GM12874 (cell line): Measurements from ENCODE around the gene PBOV1.

ENCODE experiments used
- CTCF ChIP-seq: IDR thresholded peaks from 2 replicates; pipeline ENCODE4 v1.5.1; 2011; ENCODE audit warnings: low read depth, mild to moderate bottlenecking, control low read depth, low read length, moderate library complexity; ENCODE audit not compliant: insufficient read depth

PBOV1 gene

GRCh38 chr6:138246650-138247440 lies 28.6 kb upstream of the PBOV1 start:
- TF ChIP-seq CTCF: no peak

GRCh38 chr6:138245751-138246150 lies 27.5 kb upstream of the PBOV1 start:
- no peak for TF ChIP-seq CTCF

- TF ChIP-seq CTCF: no peak
Observed at GRCh38 chr6:138242987-138243592, 24.8 kb upstream of the PBOV1 start.

- TF ChIP-seq CTCF: no peak
Observed at GRCh38 chr6:138241934-138242333, 23.6 kb upstream of the PBOV1 start.

- no peak for TF ChIP-seq CTCF
Observed at GRCh38 chr6:138241381-138241780, 23.1 kb upstream of the PBOV1 start.

GRCh38 chr6:138240476-138241245 lies 22.4 kb upstream of the PBOV1 start:
- TF ChIP-seq CTCF: no peak

- TF ChIP-seq CTCF: no peak
Observed at GRCh38 chr6:138239774-138240173, 21.5 kb upstream of the PBOV1 start.
